ENCODE data around the gene SIGLEC10. TPM values are rescaled to one million over a fixed set of nuclear protein-coding genes. Genes with fewer than 3 reads are reported as not detected.
"Not testable (repeated sequence)": the region's sequence is repeated elsewhere in the genome, so short reads cannot be mapped to it uniquely, and the experiment has no call there.

Gene SIGLEC10
- total and polyA plus RNA-seq, 7 donors: 0.83 to 14.4 (median 2.5) TPM

- no peak overlapping the region for H3K4me3 ChIP-seq
- no peaks in the 10 kb centered on the region for H3K36me3 ChIP-seq
- no peak for DNase-seq
- WGBS, 2 donors: 81 to 84% methylated on average over 11 of the region's 11 CpGs
- H3K27me3 ChIP-seq: peaks cover under 1 to 48% (median 5%) of the 10 kb centered on the region in 3 donors
- H3K9me3 ChIP-seq: no peaks in the 10 kb centered on the region
- TF ChIP-seq POLR2AphosphoS5 (IDR thresholded peaks at IDR 0.05): no peak
- peak overlapping the region in 1 of 4 donors; percentile 4 for H3K27ac ChIP-seq
- H3K4me1 ChIP-seq: no peaks in the 10 kb centered on the region
- intact Hi-C loops (cut with DNase I): no loop called here
Observed at GRCh38 chr19:51457351-51458013, 40.0 kb upstream of the SIGLEC10 start.

- H3K27ac ChIP-seq: peak overlapping the region in 1 of 4 donors; percentile 4
- DNase-seq: no peak
- intact Hi-C loops (cut with DNase I): no loop called here
- no peak overlapping the region for H3K4me3 ChIP-seq
- no peaks in the 10 kb centered on the region for H3K9me3 ChIP-seq
- peaks cover 0 to 47% (median 0%) of the 10 kb centered on the region in 3 donors for H3K27me3 ChIP-seq
- H3K36me3 ChIP-seq: no peaks in the 10 kb centered on the region
- 65 to 77% methylated on average over 11 of the region's 11 CpGs for WGBS, 2 donors
- H3K4me1 ChIP-seq: no peaks in the 10 kb centered on the region
- TF ChIP-seq POLR2AphosphoS5 (IDR thresholded peaks at IDR 0.05) (no peak), EP300 (IDR thresholded peaks at IDR 0.05) (no peak), POLR2A (IDR thresholded peaks at IDR 0.05) (no peak), CTCF (IDR thresholded peaks at IDR 0.05) (no peak)
Observed at GRCh38 chr19:51456541-51457290, 39.3 kb upstream of the SIGLEC10 start.

GRCh38 chr19:51450730-51451307 lies 33.4 kb upstream of the SIGLEC10 start:
- Histone ChIP-seq H3K27me3 (peaks cover 0 to 23% (median 0%) of the 10 kb centered on the region in 3 donors), H3K27ac (no peak overlapping the region), H3K4me1 (no peaks in the 10 kb centered on the region), H3K36me3 (no peaks in the 10 kb centered on the region), H3K9me3 (peaks cover 0 to 3% (median 0%) of the 10 kb centered on the region in 4 donors), H3K4me3 (no peak overlapping the region)
- 81 to 82% methylated on average over 5 of the region's 5 CpGs for WGBS, 2 donors
- DNase-seq: no peak
- TF ChIP-seq EP300 (IDR thresholded peaks at IDR 0.05) (no peak), CTCF (IDR thresholded peaks at IDR 0.05) (no peak), POLR2A (IDR thresholded peaks at IDR 0.05) (no peak), POLR2AphosphoS5 (IDR thresholded peaks at IDR 0.05) (no peak)
- intact Hi-C loops (cut with DNase I): no loop called here

GRCh38 chr19:51448411-51449016 lies 31.1 kb upstream of the SIGLEC10 start:
- Histone ChIP-seq H3K4me1 (no peaks in the 10 kb centered on the region), H3K9me3 (peaks cover 0 to 3% (median 0%) of the 10 kb centered on the region in 4 donors), H3K27me3 (peaks cover 0 to 14% (median 0%) of the 10 kb centered on the region in 3 donors), H3K36me3 (no peaks in the 10 kb centered on the region), H3K4me3 (no peak overlapping the region), H3K27ac (no peak overlapping the region)
- intact Hi-C loops (cut with DNase I): no loop called here
- peak; percentile 7 for DNase-seq
- no peak for TF ChIP-seq POLR2AphosphoS5 (IDR thresholded peaks at IDR 0.05)
- no peak for TF ChIP-seq CTCF (IDR thresholded peaks at IDR 0.05)
- no peak for TF ChIP-seq POLR2A (IDR thresholded peaks at IDR 0.05)
- no peak for TF ChIP-seq EP300 (IDR thresholded peaks at IDR 0.05)
- WGBS, 2 donors: 45 to 64% methylated on average over 13 of the region's 13 CpGs

GRCh38 chr19:51448011-51448410 lies 30.6 kb upstream of the SIGLEC10 start:
- TF ChIP-seq POLR2A (IDR thresholded peaks at IDR 0.05) (no peak), EP300 (IDR thresholded peaks at IDR 0.05) (no peak), CTCF (IDR thresholded peaks at IDR 0.05) (no peak), POLR2AphosphoS5 (IDR thresholded peaks at IDR 0.05) (no peak)
- intact Hi-C loops (cut with DNase I): no loop called here
- no peaks in the 10 kb centered on the region for H3K36me3 ChIP-seq
- no peak overlapping the region for H3K27ac ChIP-seq
- DNase-seq: no peak
- no peaks in the 10 kb centered on the region for H3K4me1 ChIP-seq
- WGBS, 2 donors: 80 to 81% methylated on average over 7 of the region's 7 CpGs
- peaks cover 0 to 18% (median 0%) of the 10 kb centered on the region in 3 donors for H3K27me3 ChIP-seq
- H3K9me3 ChIP-seq: peaks cover 0 to 3% (median 0%) of the 10 kb centered on the region in 4 donors
- no peak overlapping the region for H3K4me3 ChIP-seq

- H3K36me3 ChIP-seq; H3K27ac ChIP-seq; H3K4me1 ChIP-seq; intact Hi-C loops (cut with DNase I); H3K4me3 ChIP-seq; DNase-seq; H3K9me3 ChIP-seq: not testable (repeated sequence)
- WGBS, 2 donors: 76 to 86% methylated on average over 3 of the region's 3 CpGs
- H3K27me3 ChIP-seq: peaks cover 0 to 23% (median 0%) of the 10 kb centered on the region in 3 donors
Observed at GRCh38 chr19:51447510-51447909, 30.1 kb upstream of the SIGLEC10 start.

Measured in sigmoid colon (tissue), 7 donors.